HG02610 (cell line): ENCODE results near the gene SCD5.

ENCODE experiments used
- ATAC-seq: cut with Tn5 transposase; IDR thresholded peaks from one replicate; pipeline ENCODE4 v1.9.1; 2021; ENCODE audit warnings: mild to moderate bottlenecking, moderate library complexity; ENCODE audit not compliant: unreplicated experiment

Gene SCD5

DNA sequence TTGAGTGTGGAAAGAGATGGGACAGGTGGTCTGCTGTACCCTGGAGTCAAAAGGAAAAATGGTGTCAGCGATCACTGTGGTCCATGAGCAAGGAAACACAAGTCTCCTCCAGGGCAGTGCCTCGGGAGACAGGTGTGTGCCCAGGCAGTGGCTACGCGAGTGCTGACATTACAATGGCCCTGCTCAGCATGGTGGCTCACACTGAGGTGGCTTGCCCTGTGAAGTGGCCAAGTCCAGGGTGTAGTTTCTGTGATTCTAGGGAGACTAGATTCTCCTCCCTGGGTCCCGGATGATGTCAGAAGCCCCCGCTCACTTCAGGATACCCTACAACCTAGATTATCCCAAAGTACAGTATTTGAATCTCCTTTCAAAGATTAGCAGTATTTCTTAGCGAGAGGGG, 192.0 kb downstream of the SCD5 start:
- ATAC-seq = no peak

DNA sequence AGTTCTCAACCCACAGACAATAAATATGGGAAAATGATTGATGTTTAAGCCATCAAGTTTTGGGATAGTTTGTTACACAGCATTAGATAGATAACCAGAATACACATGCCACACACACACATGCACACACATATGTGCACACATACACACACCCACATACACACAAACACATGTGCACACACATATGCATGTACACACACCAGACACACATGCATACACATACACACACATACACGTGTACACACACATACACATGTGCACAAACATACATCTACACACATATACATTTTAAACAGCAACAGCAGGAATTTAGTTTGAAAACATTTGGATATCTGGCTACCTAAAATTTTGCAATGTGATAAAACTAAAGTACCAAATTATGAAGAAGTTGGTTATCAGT, 194.1 kb downstream of the SCD5 start:
- no peak for ATAC-seq

DNA sequence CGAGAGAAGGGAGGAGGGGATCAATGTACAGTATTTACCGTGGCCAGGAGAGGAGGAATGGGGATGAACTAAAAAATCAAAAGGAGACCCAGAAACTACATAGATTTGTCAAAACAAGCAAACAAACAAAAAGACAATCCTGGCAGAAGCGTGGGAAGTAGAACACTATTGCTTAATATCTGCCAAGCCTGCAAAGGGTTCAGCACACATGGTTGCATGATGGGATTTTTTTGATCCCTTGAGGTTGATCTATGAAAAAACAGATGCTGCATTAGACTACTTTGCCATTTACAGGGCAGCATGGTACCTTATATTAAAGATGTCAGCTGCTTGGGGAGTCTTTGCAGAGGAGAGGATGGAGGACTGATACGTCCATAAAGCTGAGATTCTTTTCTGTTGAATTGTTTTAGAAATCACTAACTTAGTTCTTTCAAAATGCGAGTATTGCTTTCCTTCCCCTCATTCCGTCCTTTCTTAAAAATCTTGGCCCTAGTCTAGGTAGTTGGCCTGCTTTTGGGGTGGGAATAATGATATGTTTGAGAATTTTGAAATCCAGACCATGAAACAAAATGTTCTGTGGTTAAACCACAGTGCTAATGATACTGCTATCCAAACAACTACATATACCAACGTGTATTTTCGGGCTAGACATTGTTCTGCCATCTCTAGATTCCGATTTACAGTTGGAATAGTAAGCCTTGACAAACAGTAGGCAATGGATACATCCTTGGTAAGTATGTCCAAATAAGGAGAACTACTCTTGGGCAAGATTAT, 197.2 kb downstream of the SCD5 start:
- ATAC-seq = no peak

DNA sequence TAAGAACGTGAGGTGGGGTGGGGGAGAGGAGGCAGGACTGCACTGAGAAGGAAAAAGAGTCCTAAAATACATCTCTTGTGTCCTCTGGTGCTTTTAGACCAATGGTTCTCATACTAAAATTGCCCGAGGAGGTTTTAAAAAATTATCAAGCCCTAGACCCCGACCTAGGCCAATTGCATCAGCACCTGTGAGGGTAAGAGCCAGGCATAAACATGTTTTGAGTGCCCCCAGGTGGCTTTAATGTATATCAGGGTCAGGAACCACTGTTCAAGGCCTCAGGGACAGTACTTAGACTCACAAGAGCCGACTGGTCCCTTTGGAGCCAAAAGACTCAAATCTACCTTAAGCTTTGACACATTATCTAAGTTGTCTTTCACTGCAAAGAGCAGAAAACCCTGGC, 199.3 kb downstream of the SCD5 start:
- ATAC-seq = no peak

DNA sequence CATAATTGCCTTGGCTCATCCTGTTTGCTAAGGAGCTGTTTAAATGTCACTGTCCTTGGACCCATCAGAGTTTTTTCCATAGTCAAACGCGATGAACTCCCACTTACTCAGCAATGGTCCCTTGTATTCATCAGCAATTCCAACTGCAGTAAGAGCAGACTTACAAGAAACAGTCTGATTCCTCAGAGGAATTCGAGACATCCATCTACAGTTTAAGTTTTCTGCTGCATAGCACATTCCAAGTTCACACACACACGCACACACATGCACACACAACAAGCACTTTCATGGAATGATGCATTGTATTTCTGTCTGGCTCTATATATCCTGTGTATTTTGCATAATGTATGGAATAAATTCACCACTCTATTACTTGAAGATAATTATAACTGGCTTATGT, 204.1 kb downstream of the SCD5 start:
- no peak for ATAC-seq

DNA sequence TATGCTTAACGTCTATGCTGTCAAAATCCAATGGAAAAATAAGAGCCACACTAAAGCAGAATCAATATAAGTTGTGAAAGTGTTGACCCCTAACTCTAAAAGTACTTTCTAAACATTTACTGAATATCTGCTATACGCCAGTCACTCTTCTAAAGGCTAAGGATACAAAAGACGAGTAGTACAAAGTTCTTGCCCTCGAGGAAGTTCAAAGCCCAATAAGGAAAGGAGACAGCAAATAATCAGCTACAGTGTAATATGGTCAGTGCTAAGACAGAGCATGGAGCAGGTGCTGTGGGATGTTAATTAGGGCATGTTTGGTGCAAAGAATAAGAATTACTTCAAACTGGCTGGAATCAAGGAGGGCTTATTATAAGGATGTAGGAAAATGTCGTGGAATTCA, 205.2 kb downstream of the SCD5 start:
- ATAC-seq = no peak

DNA sequence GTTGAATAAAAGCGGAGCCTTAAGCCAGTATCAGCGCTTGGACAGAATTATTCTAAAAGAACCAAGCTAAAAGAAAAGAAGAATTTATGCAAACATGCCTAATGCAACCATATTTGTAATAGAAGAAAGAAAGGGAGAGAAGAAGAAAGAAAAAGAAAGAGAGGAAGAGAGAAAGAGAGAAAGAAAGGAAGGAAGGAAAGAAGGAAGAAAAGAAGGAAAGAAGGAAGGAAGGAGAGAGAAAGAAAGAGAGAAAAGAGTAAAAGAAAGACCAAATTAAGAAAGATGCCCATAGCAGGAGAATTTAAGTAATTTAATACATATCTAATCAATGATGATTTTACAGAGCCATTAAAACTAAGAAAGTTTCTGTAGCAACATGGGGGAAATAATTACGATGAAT, 206.0 kb downstream of the SCD5 start:
- no peak for ATAC-seq

DNA sequence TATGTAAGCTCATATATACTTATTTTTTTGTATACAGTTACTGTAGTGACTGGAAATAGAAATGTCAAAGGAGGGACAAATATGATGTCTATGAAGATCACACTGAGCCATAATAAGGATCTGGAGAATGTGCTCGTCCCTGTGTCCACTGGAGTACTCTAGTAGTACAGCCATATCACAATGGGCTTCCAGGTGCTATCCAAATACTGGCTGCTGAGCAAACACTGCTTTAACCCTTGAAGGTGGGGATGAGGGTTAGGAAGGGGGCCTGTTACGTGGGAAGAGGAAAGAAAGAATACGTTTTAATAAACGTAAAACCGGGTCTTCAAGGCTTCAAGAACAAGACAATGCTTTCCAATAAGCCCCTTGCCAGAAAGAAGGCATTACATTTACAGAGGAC, 207.0 kb downstream of the SCD5 start:
- ATAC-seq = no peak

DNA sequence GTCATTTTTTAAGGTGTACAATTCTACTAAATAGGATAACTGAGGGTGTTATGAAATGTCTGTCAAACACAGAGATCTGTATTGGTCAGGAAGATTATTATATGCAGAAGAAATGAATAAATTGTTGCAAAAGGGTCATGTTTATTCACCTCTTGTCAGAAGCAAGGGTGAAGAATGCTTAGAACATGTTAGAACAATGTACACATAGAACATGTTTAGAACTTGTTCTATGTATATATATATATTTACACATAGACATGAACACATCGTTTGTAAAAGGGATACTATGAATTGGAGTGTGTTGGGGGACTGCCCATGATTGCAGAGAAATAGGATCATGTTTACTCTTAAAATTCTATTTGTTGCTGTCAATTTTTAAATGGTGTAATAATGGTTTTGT, 208.8 kb downstream of the SCD5 start:
- no peak for ATAC-seq

DNA sequence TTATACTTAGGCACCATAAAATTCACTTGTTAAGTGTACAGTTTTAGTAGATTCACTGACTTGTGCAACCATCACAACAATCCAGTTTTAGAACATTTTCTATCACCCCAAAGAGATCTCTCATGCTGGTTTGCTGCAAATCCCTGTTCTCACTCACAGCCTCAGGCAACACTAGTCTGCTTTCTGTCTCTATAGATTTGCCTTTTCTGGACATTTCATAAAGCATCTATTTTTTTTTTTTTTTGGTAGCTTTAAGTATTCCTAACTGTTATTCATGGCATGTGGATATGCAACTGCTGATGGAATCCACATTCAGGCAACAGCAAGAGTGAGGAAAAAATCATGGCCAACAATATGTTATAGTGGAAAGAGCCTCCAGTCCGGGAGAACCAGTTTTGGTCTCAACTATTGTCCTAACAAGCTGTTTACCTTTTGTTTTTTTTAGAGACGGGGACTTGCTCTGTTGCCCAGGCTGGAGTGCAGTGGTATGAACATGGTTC, 209.8 kb downstream of the SCD5 start:
- ATAC-seq = no peak

DNA sequence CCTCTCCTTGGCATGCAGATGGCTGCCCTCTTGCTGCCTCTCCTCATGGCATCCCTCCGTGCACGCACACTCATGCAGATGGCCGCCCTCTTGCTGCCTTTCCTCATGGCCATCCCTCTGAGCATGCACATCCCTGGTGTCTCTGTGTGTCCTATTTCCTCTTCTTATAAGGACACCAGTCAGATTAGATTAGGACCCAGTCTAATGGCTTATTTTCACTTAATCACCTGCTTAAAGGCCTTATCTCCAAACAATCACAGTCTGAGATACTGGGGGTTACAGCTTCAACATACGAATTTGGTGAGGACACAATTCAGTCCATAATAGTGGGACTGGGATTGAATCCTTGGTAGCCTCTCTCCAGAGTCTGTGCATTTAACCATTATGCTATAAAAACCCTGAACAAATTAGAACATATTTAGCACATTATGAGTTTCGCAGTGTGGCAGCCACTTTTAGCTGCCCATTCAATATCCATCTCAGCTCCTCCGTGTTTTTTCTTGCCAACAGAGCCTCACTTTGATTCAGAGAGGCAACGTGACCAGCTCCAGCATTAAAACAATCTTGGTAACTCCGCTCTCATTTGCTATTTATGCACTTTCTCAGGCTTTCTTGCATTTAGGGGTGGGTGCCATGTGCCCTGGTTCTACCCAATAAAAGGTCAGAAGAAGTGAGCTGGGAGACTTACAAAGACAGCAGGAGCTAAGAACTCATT, 210.6 kb downstream of the SCD5 start:
- no peak for ATAC-seq

DNA sequence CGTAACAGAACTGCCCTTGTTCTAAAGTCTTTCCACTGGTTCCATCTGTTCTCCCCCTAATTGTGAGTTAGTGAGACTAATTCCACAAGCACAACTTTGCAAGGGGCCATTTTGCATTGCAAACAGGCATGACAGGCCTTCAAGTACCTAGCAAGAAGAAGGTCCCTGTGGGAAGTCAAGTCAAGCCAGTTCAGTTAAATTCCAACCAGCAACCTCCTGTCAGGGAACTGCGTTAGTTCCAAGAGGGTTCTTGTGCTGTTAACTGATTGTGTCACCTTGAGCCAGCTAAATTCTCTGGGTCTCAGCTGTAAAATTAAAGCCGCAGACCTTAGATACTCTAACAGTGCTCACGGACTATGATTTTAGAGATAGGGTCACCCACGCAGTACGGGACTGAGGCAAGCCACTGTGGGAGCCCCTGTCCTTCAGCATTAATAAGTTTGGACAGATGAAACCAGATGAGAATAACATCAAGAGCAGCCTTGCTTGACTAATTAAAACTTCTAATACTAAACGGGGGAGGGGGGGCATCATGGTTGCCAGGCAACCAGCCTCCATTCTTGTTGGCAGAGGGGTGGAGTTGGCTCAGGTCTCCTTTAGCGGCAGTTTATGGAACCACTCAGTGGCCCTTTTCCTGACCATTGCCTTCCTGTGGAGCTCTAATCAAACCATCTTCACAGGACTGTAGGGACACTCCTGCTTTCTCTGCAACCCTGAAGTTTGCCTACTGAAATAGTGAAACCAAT, 212.7 kb downstream of the SCD5 start:
- no peak for ATAC-seq

DNA sequence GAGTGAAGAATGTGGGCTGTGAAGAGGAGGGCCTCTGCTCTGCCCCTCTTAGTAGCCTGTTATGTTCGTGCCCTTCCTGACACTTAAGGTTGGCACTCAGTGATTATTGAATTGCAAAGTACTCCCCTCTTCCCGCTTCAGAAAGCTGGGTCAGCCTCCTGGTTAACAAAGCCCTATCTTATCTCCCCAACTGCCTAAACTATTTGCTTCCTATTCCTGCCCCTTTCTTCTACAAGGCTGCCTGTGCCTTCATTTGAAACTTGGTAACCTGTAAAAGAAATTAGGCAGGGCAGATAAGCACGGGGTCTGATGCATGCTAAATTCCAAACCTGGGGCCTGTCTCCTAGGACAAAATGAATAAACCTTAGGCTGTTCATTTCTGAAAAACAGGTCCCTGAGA, 213.7 kb downstream of the SCD5 start:
- ATAC-seq = no peak

DNA sequence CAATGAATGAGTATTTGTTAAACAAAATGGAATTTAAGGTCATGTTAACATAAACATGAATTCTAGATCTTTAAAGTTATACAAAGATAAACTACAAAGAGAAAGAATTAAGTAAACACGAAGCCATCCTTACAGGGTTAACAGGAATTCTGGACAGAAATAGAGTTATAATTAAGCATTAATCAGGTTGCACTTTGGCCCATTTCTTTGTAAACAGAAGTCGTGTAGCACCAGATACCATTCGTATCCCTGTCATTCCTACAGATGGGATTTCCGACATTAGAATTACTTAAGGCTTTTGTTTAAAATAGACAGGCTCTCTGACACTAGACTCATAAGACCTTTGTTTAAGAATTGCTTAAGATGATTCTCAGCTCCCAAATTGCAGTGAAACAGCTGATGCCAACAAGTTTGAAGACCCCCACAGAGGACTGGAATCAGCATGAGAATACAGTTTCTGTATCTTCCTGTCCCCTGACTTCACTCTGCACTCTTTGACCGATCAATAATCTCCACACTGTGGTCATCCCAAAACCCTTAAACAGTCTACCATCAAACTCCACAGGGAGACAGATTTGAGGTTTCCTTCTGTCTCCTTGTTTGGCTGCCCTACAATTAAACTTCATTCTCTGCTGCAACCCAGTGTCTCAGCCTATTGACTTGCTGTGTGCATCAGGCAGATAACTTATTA, 214.6 kb downstream of the SCD5 start:
- ATAC-seq = no peak

DNA sequence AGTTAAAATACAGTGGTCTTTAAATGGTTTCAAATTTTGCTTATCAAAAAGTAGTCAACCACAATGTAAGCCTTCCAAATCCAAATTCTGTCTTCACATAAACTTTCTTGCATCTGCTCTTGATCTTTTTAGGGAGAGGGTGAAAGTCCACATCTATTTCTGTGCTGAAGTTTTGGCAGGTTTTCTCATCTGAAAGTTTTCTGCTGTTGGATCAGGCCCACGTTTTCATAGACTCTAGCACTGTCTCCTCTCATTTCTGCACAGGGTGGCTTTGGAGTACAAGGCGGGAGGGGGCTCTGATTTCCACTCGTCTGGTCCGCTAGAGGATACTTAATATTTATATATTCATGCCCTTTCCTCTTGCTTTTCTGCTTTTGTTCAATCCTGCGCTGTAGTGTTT, 218.7 kb downstream of the SCD5 start:
- ATAC-seq = no peak
